NT2/D1 (cell line): ENCODE measurements around the gene ZNF711.

ENCODE experiments used
- SUZ12 ChIP-seq: IDR thresholded peaks from 2 replicates; pipeline ENCODE4 v1.6.1; 2011; ENCODE audit not compliant: insufficient read length, insufficient read depth; ENCODE audit errors: extremely low read depth
- ZNF274 ChIP-seq: IDR thresholded peaks from 2 replicates; pipeline ENCODE4 v1.6.1; 2011; ENCODE audit warnings: mild to moderate bottlenecking, low read depth, low read length

GRCh38 chrX:85196319-85196718, 47.5 kb upstream of the ZNF711 start:
- TF ChIP-seq ZNF274 = no peak
- TF ChIP-seq SUZ12 = no peak
